OCI-LY1 (cell line): ENCODE results near the gene SOCS6.

Source experiments
- H2AFZ ChIP-seq: fragments of 200-600 bp; sonication (generic), shearing (Covaris generic); 2 replicates; pipeline ENCODE4 v1.6.0; 2014; ENCODE audit warnings: antibody characterized with exemption, mild to moderate bottlenecking, low read length
- H3F3A ChIP-seq: fragments of 200-600 bp; sonication (generic), shearing (Covaris generic); 2 replicates; pipeline ENCODE4 v1.6.0; 2014; ENCODE audit warnings: mild to moderate bottlenecking, antibody characterized with exemption, low read length, moderate library complexity; ENCODE audit not compliant: insufficient read depth
- H3K27ac ChIP-seq: fragments of 200-600 bp; sonication (generic); 2 replicates; pipeline ENCODE4 v1.5.1; 2014; ENCODE audit warnings: low read length, mixed run types, mild to moderate bottlenecking, low read depth; ENCODE audit not compliant: poor library complexity, severe bottlenecking
- H3K27me3 ChIP-seq: fragments of 200-600 bp; sonication (generic); 2 replicates; pipeline ENCODE4 v1.6.0; 2014; ENCODE audit warnings: antibody characterized with exemption, mild to moderate bottlenecking, low read length, moderate library complexity; ENCODE audit not compliant: insufficient read depth
- H3K36me3 ChIP-seq: fragments of 200-600 bp; sonication (generic); 2 replicates; pipeline ENCODE4 v1.6.1; 2014; ENCODE audit warnings: mild to moderate bottlenecking, antibody characterized with exemption, low read length, moderate library complexity, mixed read lengths; ENCODE audit not compliant: insufficient read depth
- H3K4me1 ChIP-seq: fragments of 200-600 bp; sonication (generic); 2 replicates; pipeline ENCODE4 v1.5.1; 2014; ENCODE audit warnings: mild to moderate bottlenecking, low read length, moderate library complexity; ENCODE audit not compliant: insufficient read depth, severe bottlenecking
- H3K4me2 ChIP-seq: fragments of 200-600 bp; sonication (generic), shearing (Covaris generic); 2 replicates; pipeline ENCODE4 v1.6.1; 2014; ENCODE audit warnings: low read length
- H3K4me3 ChIP-seq: fragments of 200-600 bp; sonication (generic); 2 replicates; pipeline ENCODE4 v1.5.1; 2014; ENCODE audit warnings: low read length, low read depth, mild to moderate bottlenecking, mixed read lengths; ENCODE audit not compliant: poor library complexity, severe bottlenecking
- H3K79me2 ChIP-seq: fragments of 200-600 bp; shearing (Covaris generic); 2 replicates; pipeline ENCODE4 v1.6.1; 2016; ENCODE audit warnings: mixed run types, low read length, mixed read lengths; ENCODE audit not compliant: insufficient read depth
- H3K9ac ChIP-seq: fragments of 200-600 bp; sonication (generic), shearing (Covaris generic); 2 replicates; pipeline ENCODE4 v1.6.1; 2014; ENCODE audit warnings: mild to moderate bottlenecking, low read length, mixed read lengths
- H3K9me2 ChIP-seq: fragments of 200-600 bp; sonication (generic), shearing (Covaris generic); 2 replicates; pipeline ENCODE4 v1.6.1; 2014; ENCODE audit warnings: low read depth, mild to moderate bottlenecking, low read length, mixed read lengths
- H3K9me3 ChIP-seq: fragments of 200-600 bp; shearing (Covaris generic); 2 replicates; pipeline ENCODE4 v1.6.1; 2014; ENCODE audit warnings: low read length, mixed read lengths
- H4K20me1 ChIP-seq: fragments of 200-600 bp; sonication (generic), shearing (Covaris generic); 2 replicates; pipeline ENCODE4 v1.6.0; 2016; ENCODE audit warnings: mild to moderate bottlenecking, low read length; ENCODE audit not compliant: insufficient read depth
- CTCF ChIP-seq: fragments of 200-600 bp; sonication (generic), shearing (Covaris generic); IDR thresholded peaks from 2 replicates; pipeline ENCODE4 v1.5.1; 2017; ENCODE audit warnings: mild to moderate bottlenecking, antibody characterized with exemption, low read length, moderate library complexity, mixed read lengths
- EZH2 ChIP-seq: fragments of 200-600 bp; sonication (generic), shearing (Covaris generic); IDR thresholded peaks from 2 replicates; pipeline ENCODE4 v1.8.0; 2017; ENCODE audit warnings: borderline replicate concordance, mixed run types, mild to moderate bottlenecking, antibody characterized with exemption, low read length, moderate library complexity, mixed read lengths

SOCS6 gene

GRCh38 chr18:70296781-70297180, 7.9 kb downstream of the SOCS6 start:
- no peaks in the 10 kb centered on the region for H3K4me1 ChIP-seq
- no peaks in the 10 kb centered on the region for H3K27me3 ChIP-seq
- H4K20me1 ChIP-seq = no peaks in the 10 kb centered on the region
- no peaks in the 10 kb centered on the region for H3K36me3 ChIP-seq
- no peaks in the 10 kb centered on the region for H3K79me2 ChIP-seq
- H2AFZ ChIP-seq = no peak overlapping the region
- no peak overlapping the region for H3K9ac ChIP-seq
- H3F3A ChIP-seq = no peaks in the 10 kb centered on the region
- no peak for TF ChIP-seq EZH2
- no peak for TF ChIP-seq CTCF
- no peaks in the 10 kb centered on the region for H3K9me3 ChIP-seq
- no peak overlapping the region for H3K27ac ChIP-seq
- H3K9me2 ChIP-seq = no peaks in the 10 kb centered on the region
- H3K4me2 ChIP-seq = no peak overlapping the region
- no peak overlapping the region for H3K4me3 ChIP-seq

GRCh38 chr18:70299393-70299792, 10.5 kb downstream of the SOCS6 start:
- Histone ChIP-seq H3K9me2 (no peaks in the 10 kb centered on the region), H3K36me3 (no peaks in the 10 kb centered on the region), H3K4me2 (no peak overlapping the region), H3K27me3 (no peaks in the 10 kb centered on the region), H3K27ac (no peak overlapping the region), H2AFZ (no peak overlapping the region), H4K20me1 (no peaks in the 10 kb centered on the region), H3K9me3 (no peaks in the 10 kb centered on the region), H3F3A (no peaks in the 10 kb centered on the region), H3K79me2 (no peaks in the 10 kb centered on the region), H3K4me3 (no peak overlapping the region), H3K9ac (no peak overlapping the region), H3K4me1 (no peaks in the 10 kb centered on the region)
- TF ChIP-seq EZH2 = no peak
- no peak for TF ChIP-seq CTCF

GRCh38 chr18:70301667-70302066, 12.8 kb downstream of the SOCS6 start:
- H3F3A ChIP-seq = no peaks in the 10 kb centered on the region
- no peak overlapping the region for H2AFZ ChIP-seq
- H3K36me3 ChIP-seq = no peaks in the 10 kb centered on the region
- H3K4me3 ChIP-seq = no peak overlapping the region
- H3K27me3 ChIP-seq = no peaks in the 10 kb centered on the region
- H4K20me1 ChIP-seq = no peaks in the 10 kb centered on the region
- H3K27ac ChIP-seq = no peak overlapping the region
- no peaks in the 10 kb centered on the region for H3K9me2 ChIP-seq
- no peak for TF ChIP-seq CTCF
- TF ChIP-seq EZH2 = no peak
- H3K4me1 ChIP-seq = no peaks in the 10 kb centered on the region
- no peak overlapping the region for H3K4me2 ChIP-seq
- no peaks in the 10 kb centered on the region for H3K79me2 ChIP-seq
- no peak overlapping the region for H3K9ac ChIP-seq
- H3K9me3 ChIP-seq = no peaks in the 10 kb centered on the region
